ENCODE measurements around the gene IRF4.

DNA sequence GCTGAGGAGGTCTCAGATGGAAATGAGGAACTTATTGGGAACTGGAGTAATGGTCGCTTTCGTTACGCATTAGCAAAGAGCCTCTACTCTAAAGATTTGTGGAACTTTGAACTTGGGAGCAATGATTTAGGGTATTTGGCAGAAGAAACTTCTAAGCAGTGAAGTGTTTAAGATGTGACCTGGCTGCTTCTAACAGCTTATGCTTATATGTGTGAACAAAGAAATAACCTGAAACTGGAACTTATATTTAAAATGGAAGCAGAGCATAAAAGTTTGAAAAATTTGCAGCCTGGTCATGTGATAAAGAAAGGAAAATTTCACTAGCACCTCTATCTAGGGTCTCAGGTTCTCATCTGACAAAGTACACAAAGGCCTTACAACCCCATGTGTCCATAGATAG is 23.5 kb downstream of the IRF4 start:
- TF ChIP-seq, protein P1, sequence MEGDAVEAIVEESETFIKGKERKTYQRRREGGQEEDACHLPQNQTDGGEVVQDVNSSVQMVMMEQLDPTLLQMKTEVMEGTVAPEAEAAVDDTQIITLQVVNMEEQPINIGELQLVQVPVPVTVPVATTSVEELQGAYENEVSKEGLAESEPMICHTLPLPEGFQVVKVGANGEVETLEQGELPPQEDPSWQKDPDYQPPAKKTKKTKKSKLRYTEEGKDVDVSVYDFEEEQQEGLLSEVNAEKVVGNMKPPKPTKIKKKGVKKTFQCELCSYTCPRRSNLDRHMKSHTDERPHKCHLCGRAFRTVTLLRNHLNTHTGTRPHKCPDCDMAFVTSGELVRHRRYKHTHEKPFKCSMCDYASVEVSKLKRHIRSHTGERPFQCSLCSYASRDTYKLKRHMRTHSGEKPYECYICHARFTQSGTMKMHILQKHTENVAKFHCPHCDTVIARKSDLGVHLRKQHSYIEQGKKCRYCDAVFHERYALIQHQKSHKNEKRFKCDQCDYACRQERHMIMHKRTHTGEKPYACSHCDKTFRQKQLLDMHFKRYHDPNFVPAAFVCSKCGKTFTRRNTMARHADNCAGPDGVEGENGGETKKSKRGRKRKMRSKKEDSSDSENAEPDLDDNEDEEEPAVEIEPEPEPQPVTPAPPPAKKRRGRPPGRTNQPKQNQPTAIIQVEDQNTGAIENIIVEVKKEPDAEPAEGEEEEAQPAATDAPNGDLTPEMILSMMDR (conservative IDR thresholded peaks at IDR 0.05; ENCODE audit: low read depth, low read length) = no peak
- no peak for TF ChIP-seq EZH2 (IDR thresholded peaks at IDR 0.05; ENCODE audit: borderline replicate concordance, low read depth, low read length, poor library complexity, severe bottlenecking)

All from A673 (cell line).